Stimulated activated CD8-positive, alpha-beta memory T cell treated with anti-CD3 and anti-CD28 coated beads, Interleukin-12 subunit alpha, Interleukin-12 subunit beta, amount 100 ng/mL, for 4 hours (primary cell): ENCODE data around the gene RAPSN.

ENCODE experiments used
- DNase-seq: peaks from one replicate; pipeline ENCODE4 v3.0.0-alpha.2; 2020; ENCODE audit warnings: low read depth

RAPSN gene

GRCh38 chr11:47434011-47434786 is 14.7 kb downstream of the RAPSN start:
- no peak for DNase-seq

GRCh38 chr11:47433157-47433556 is 15.8 kb downstream of the RAPSN start:
- DNase-seq = no peak

- DNase-seq = no peak
Observed at GRCh38 chr11:47431356-47432083, 17.4 kb downstream of the RAPSN start.

- no peak for DNase-seq
Observed at GRCh38 chr11:47430524-47430923, 18.4 kb downstream of the RAPSN start.

GRCh38 chr11:47426062-47426956 is 22.6 kb downstream of the RAPSN start, which contains the start of gene PSMC3:
Gene PSMC3, minus strand, starts transcription at chr11:47426439. Its CDS starts 160 bp downstream, at chr11:47426279.
- peak; percentile 98 for DNase-seq

GRCh38 chr11:47425611-47426010 is 23.3 kb downstream of the RAPSN start:
- DNase-seq = no peak

GRCh38 chr11:47418454-47419259 is 30.3 kb downstream of the RAPSN start:
- no peak for DNase-seq

- DNase-seq = no peak
Observed at GRCh38 chr11:47417712-47418111, 31.2 kb downstream of the RAPSN start.

GRCh38 chr11:47415949-47416472 is 32.9 kb downstream of the RAPSN start:
- DNase-seq = no peak

- no peak for DNase-seq
Observed at GRCh38 chr11:47415091-47415854, 33.7 kb downstream of the RAPSN start.

- no peak for DNase-seq
Observed at GRCh38 chr11:47414685-47415070, 34.3 kb downstream of the RAPSN start.

GRCh38 chr11:47413908-47414684 is 34.8 kb downstream of the RAPSN start:
- DNase-seq = no peak

GRCh38 chr11:47413351-47413750 is 35.6 kb downstream of the RAPSN start:
- no peak for DNase-seq

- DNase-seq = no peak
Observed at GRCh38 chr11:47411884-47412746, 36.8 kb downstream of the RAPSN start.

GRCh38 chr11:47410370-47411264 is 38.3 kb downstream of the RAPSN start:
- DNase-seq = no peak

- DNase-seq = no peak
Observed at GRCh38 chr11:47409440-47410369, 39.2 kb downstream of the RAPSN start.
